HepG2 (cell line): ENCODE data around the gene EFNA4. TPM values are rescaled to one million over a fixed set of nuclear protein-coding genes. Genes with fewer than 3 reads are reported as not detected.
A peak's percentile ranks its signal among the peaks of the same experiment; 100 is the strongest.

Source experiments
- CHD2 ChIP-seq: IDR thresholded peaks from 2 replicates; pipeline ENCODE4 v1.6.1; 2011; ENCODE audit warnings: low read depth, low read length, improper control_type of control experiment
- ELF1 ChIP-seq: sonication (generic); formaldehyde crosslinking; IDR thresholded peaks from 2 replicates; pipeline ENCODE4 v1.4.0; 2020; ENCODE audit warnings: missing genetic modification reagents
- HDAC2 ChIP-seq: sonication (generic); formaldehyde crosslinking; IDR thresholded peaks from 2 replicates; pipeline ENCODE4 v1.4.0; 2020; ENCODE audit warnings: missing genetic modification reagents
- IKZF4 ChIP-seq: sonication (generic); formaldehyde crosslinking; IDR thresholded peaks from 2 replicates; pipeline ENCODE4 v1.5.1; 2020; ENCODE audit warnings: borderline replicate concordance, mild to moderate bottlenecking, low read depth, missing genetic modification reagents; ENCODE audit errors: not compliant biosample characterization
- JUN ChIP-seq: sonication (generic); formaldehyde crosslinking; IDR thresholded peaks from 2 replicates; pipeline ENCODE4 v1.4.0; 2020; ENCODE audit warnings: mild to moderate bottlenecking, missing genetic modification reagents
- SRSF4 ChIP-seq: fragments of 200-400 bp; formaldehyde crosslinking; IDR thresholded peaks from one replicate; pipeline ENCODE4 v1.6.1; 2018; ENCODE audit warnings: mild to moderate bottlenecking, low read depth, low read length, moderate library complexity; ENCODE audit not compliant: poor library complexity, severe bottlenecking
- STAT5B ChIP-seq: sonication (generic); formaldehyde crosslinking; IDR thresholded peaks from 2 replicates; pipeline ENCODE4 v1.4.0; 2020; ENCODE audit warnings: missing genetic modification reagents
- TBP ChIP-seq: sonication (generic); formaldehyde crosslinking; IDR thresholded peaks from 2 replicates; pipeline ENCODE4 v1.5.0; 2020; ENCODE audit warnings: missing genetic modification reagents
- ZNF230 ChIP-seq: sonication (generic); formaldehyde crosslinking; IDR thresholded peaks from 2 replicates; pipeline ENCODE4 v1.4.0; 2020; ENCODE audit warnings: mild to moderate bottlenecking, missing genetic modification reagents
- ZNF256 ChIP-seq: sonication (generic); formaldehyde crosslinking; conservative IDR thresholded peaks from 2 replicates; pipeline ENCODE4 v1.4.0; 2020; ENCODE audit warnings: missing genetic modification reagents
- ZNF329 ChIP-seq: sonication (generic); formaldehyde crosslinking; IDR thresholded peaks from 2 replicates; pipeline ENCODE4 v1.9.0; 2021; ENCODE audit warnings: low read depth, mild to moderate bottlenecking, missing genetic modification reagents
- ZNF557 ChIP-seq: sonication (generic); formaldehyde crosslinking; IDR thresholded peaks from 2 replicates; pipeline ENCODE4 v1.4.0; 2020; ENCODE audit warnings: missing genetic modification reagents
- ZNF674 ChIP-seq: sonication (generic); formaldehyde crosslinking; IDR thresholded peaks from 2 replicates; pipeline ENCODE4 v1.5.0; 2020; ENCODE audit warnings: low read depth, mild to moderate bottlenecking, missing genetic modification reagents
- ZSCAN21 ChIP-seq: sonication (generic); formaldehyde crosslinking; IDR thresholded peaks from 2 replicates; pipeline ENCODE4 v1.8.0; 2022; ENCODE audit warnings: mild to moderate bottlenecking, missing genetic modification reagents, moderate library complexity, borderline replicate concordance
- ZSCAN9 ChIP-seq: IDR thresholded peaks from 2 replicates; pipeline ENCODE4 v1.6.1; 2016; ENCODE audit warnings: borderline replicate concordance
- polyA plus RNA-seq, 8 experiments: library from polyadenylated mRNA; depleted of rRNA in 3 of 8; stranded (reverse) in 7 of 8; unstranded in 1 of 8; fragments of >200 nt; fragmentation: Illumina TruSeq in 4 of 8; extraction: Trizol in 4 of 8; gene quantifications; 2 replicates each; pipeline versions ENCODE4 v1.2.1 to v1.2.3, GENCODE V29; 2011 to 2016; ENCODE audit warnings: low read depth in 4 of 8, missing spikeins in 1 of 8, mixed read lengths in 1 of 8; ENCODE audit not compliant: insufficient read depth in 1 of 8
- total RNA-seq, 5 experiments: library from RNA; depleted of rRNA; stranded (reverse); fragments of >200 nt; fragmentation: Illumina TruSeq; extraction: Trizol; gene quantifications; 2 replicates each; pipeline ENCODE4 v1.2.3, GENCODE V29; 2016; ENCODE audit warnings: low read depth in 1 of 5
- TF ChIP-seq, protein P1 (sequence below): sonication (generic); formaldehyde crosslinking; IDR thresholded peaks from 2 replicates; pipeline ENCODE4 v1.4.0; 2020; ENCODE audit warnings: mild to moderate bottlenecking, missing genetic modification reagents
- TF ChIP-seq, protein P2 (sequence below): sonication (generic); formaldehyde crosslinking; conservative IDR thresholded peaks from 2 replicates; pipeline ENCODE4 v1.8.0; 2022; ENCODE audit warnings: missing genetic modification reagents
- TF ChIP-seq, protein P3 (sequence below): IDR thresholded peaks from 2 replicates; pipeline ENCODE4 v1.6.1; 2016; ENCODE audit warnings: mild to moderate bottlenecking
- TF ChIP-seq, protein P4 (sequence below): IDR thresholded peaks from 2 replicates; pipeline ENCODE4 v1.6.1; 2016; ENCODE audit warnings: missing genetic modification reagents, missing compliant biosample characterization
- TF ChIP-seq, protein P5 (sequence below): sonication (generic); formaldehyde crosslinking; IDR thresholded peaks from 2 replicates; pipeline ENCODE4 v1.5.0; 2020; ENCODE audit warnings: missing genetic modification reagents
- TF ChIP-seq, protein P6 (sequence below): IDR thresholded peaks from 2 replicates; pipeline ENCODE4 v1.6.1; 2012; ENCODE audit warnings: inconsistent platforms

The EFNA4 gene
- total and polyA plus RNA-seq, 2 of the 13 experiments (the other 11 are each of a cell fraction or from before 2014, with no cell fraction given) = 12.0 to 17.2 TPM

DNA sequence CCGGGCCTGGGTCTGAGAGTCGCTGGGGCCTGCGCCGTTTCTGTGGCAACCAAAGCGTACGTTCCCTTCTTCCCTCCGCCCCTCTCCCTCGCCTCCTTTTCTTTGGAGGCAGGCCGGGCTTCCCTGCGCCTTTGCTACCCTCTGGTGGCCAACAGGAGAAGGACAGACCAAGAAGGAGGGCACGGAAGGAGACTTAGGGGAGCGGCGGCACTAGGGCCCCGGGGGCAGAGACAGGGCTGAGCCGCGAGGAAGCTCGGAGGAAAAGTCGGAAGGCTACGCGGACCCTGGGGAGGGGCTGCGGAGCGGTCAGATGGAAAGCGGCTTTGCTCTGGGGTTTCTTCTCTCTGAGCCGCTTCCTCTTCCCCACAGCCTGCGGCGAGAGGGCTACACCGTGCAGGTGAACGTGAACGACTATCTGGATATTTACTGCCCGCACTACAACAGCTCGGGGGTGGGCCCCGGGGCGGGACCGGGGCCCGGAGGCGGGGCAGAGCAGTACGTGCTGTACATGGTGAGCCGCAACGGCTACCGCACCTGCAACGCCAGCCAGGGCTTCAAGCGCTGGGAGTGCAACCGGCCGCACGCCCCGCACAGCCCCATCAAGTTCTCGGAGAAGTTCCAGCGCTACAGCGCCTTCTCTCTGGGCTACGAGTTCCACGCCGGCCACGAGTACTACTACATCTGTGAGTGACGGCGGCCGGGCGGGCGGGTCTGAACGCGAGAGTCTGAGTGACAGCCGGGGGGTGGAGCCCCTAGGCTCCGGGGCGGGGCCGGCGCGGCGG, 21.4 kb downstream of the EFNA4 start (continued):
- TF ChIP-seq, protein P1, sequence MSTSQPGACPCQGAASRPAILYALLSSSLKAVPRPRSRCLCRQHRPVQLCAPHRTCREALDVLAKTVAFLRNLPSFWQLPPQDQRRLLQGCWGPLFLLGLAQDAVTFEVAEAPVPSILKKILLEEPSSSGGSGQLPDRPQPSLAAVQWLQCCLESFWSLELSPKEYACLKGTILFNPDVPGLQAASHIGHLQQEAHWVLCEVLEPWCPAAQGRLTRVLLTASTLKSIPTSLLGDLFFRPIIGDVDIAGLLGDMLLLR (CRISPR knock-in tag) = peak; percentile 56; the same call in 1 of the 2 replicates
- TF ChIP-seq, protein P2, sequence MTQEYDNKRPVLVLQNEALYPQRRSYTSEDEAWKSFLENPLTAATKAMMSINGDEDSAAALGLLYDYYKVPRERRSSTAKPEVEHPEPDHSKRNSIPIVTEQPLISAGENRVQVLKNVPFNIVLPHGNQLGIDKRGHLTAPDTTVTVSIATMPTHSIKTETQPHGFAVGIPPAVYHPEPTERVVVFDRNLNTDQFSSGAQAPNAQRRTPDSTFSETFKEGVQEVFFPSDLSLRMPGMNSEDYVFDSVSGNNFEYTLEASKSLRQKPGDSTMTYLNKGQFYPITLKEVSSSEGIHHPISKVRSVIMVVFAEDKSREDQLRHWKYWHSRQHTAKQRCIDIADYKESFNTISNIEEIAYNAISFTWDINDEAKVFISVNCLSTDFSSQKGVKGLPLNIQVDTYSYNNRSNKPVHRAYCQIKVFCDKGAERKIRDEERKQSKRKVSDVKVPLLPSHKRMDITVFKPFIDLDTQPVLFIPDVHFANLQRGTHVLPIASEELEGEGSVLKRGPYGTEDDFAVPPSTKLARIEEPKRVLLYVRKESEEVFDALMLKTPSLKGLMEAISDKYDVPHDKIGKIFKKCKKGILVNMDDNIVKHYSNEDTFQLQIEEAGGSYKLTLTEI (CRISPR knock-in tag) = no peak
- TF ChIP-seq JUN (CRISPR knock-in tag) (0 out of 2 replicates have a peak, but pooled peaks have one; percentile 39), ZNF674 (CRISPR knock-in tag) (no peak), ZNF557 (CRISPR knock-in tag) (no peak), TBP (no peak), SRSF4 (no peak), CHD2 (no peak), HDAC2 (CRISPR knock-in tag) (peak; percentile 79), ZNF256 (CRISPR knock-in tag) (no peak), ZNF329 (CRISPR knock-in tag) (0 out of 2 replicates have a peak, but pooled peaks have one; percentile 48), STAT5B (no peak), ZSCAN9 (CRISPR knock-in tag) (peak; percentile 71), ELF1 (CRISPR knock-in tag) (peak; percentile 80), IKZF4 (CRISPR knock-in tag) (peak; percentile 17), ZSCAN21 (CRISPR knock-in tag) (peak; percentile 91; the same call in 1 of the 2 replicates), ZNF230 (CRISPR knock-in tag) (0 out of 2 replicates have a peak, but pooled peaks have one; percentile 16)
- TF ChIP-seq, protein P3, sequence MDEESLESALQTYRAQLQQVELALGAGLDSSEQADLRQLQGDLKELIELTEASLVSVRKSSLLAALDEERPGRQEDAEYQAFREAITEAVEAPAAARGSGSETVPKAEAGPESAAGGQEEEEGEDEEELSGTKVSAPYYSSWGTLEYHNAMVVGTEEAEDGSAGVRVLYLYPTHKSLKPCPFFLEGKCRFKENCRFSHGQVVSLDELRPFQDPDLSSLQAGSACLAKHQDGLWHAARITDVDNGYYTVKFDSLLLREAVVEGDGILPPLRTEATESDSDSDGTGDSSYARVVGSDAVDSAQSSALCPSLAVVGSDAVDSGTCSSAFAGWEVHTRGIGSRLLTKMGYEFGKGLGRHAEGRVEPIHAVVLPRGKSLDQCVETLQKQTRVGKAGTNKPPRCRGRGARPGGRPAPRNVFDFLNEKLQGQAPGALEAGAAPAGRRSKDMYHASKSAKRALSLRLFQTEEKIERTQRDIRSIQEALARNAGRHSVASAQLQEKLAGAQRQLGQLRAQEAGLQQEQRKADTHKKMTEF (CRISPR knock-in tag) = peak; percentile 84
- TF ChIP-seq, protein P4, sequence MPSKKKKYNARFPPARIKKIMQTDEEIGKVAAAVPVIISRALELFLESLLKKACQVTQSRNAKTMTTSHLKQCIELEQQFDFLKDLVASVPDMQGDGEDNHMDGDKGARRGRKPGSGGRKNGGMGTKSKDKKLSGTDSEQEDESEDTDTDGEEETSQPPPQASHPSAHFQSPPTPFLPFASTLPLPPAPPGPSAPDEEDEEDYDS (CRISPR knock-in tag) = peak; percentile 44; the same call in 1 of the 2 replicates
- TF ChIP-seq, protein P5, sequence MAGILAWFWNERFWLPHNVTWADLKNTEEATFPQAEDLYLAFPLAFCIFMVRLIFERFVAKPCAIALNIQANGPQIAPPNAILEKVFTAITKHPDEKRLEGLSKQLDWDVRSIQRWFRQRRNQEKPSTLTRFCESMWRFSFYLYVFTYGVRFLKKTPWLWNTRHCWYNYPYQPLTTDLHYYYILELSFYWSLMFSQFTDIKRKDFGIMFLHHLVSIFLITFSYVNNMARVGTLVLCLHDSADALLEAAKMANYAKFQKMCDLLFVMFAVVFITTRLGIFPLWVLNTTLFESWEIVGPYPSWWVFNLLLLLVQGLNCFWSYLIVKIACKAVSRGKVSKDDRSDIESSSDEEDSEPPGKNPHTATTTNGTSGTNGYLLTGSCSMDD = no peak
- TF ChIP-seq, protein P6, sequence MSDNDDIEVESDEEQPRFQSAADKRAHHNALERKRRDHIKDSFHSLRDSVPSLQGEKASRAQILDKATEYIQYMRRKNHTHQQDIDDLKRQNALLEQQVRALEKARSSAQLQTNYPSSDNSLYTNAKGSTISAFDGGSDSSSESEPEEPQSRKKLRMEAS = peak; percentile 53; the same call in 1 of the 2 replicates
